ENCODE measurements around the gene ITLN1.
"Not testable (repeated sequence)": the region's sequence is repeated elsewhere in the genome, so short reads cannot be mapped to it uniquely, and the experiment has no call there.

ITLN1 gene

DNA sequence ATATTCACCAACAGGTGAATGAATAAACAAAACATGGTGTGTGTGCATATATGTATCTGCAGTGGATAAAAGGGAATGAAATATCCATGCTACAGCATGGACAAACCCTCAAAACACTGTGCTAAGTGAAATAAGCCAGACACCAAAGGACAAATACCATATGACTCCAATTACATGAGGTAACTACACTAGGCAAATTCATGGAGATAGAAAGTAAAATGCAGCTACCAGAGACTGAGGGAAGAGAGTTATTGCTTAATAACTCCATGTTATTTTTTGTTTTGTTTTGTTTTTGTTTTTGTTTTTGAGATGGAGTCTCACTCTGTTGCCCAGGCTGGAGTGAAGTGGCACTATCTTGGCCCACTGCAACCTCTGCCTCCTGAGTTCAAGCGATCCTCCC lies 2.4 kb downstream of the ITLN1 start:
- no peak for DNase-seq

DNA sequence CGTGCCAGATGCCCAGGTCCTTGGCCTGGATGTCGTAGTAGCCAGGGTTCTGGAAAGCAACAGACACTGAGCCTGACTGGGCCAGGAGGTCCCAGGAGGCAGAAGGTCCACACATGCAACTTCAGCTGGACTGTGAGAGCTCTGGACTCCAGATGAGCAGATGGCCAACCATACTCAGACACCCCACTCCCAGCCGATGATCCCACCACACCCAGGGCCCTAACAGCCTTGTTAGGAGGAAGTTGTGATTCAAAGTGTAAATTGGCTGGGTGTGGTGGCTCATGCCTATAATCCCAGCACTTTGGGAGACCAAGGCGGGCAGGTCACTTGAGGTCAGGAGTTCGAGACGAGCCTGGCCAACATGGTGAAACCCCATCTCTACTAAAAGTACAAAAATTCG lies 3.7 kb downstream of the ITLN1 start:
- DNase-seq: not testable (repeated sequence)

DNA sequence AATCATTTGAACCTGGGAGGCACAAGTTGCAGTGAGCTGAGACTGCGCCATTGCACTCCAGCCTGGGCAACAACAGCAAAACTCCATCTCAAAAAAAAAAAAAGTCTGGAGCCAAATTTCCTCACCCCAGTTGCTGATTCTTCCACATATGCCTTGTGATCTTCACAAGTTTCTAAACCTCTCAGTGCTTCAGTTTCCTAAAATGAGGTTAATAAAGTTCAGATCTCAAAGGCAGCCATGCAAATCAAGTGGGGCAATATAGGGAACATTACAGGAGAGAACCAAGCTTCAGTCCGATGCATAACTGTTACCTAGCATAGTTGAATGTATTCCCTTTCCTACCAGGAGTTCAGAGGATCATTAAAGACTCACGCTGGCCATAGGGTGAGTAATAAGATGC lies 4.8 kb downstream of the ITLN1 start:
- DNase-seq: no peak

DNA sequence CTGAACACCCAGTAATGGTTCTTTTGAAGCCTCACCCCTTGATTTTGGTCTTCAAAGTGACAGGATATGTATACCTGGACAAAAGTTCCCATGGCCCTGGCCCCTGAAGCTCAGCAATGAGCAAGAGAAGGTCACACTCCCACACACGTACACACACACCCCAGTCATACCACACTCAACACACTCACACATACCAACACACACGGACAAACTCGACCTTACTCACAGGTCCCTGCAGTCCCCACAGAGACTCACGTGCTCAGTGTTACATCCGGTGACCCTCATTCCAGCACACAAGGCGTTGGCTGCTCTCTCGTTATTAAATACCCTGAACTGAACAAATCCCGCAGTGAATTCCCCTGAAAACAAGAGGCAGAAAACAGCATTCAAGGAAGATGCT lies 5.9 kb downstream of the ITLN1 start:
- no peak for DNase-seq

DNA sequence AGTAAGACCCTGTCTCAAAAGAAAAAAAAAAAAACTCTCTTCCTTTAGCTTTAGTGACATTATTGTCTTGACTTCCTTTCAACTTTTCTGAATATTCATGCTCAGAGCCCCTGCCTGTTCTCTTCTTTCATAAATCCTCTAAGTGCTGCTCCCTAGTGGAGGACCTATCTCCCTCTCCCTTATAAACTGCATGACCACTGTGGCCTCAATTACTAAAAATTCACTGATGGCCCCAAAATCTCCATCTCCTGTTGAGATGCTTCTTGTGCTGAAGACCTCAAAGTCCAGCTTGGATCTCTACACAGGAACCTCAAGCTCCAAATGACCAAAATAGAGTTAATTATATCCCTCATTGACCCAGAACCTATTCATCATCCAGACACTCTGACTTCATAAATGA lies 7.8 kb downstream of the ITLN1 start:
- no peak for DNase-seq

DNA sequence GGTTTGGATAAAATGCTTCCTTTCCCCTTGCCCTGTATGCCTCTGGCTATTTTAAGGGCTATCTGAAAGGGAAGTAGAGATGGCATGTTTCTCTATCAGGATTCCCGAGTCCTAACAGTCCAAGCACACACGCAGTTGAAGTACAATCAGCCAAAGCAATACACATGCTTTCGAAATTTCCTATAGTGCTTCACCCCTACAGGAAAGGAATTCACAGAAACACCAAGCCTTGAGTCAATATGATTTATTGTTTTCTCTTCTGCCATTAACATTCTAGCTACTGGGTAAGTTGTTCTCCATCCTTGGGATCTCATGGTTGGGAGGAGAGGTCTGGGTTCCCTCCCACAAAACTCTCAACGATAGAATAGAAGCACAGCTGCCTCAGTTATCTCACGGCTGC lies 8.7 kb downstream of the ITLN1 start:
- no peak for DNase-seq

DNA sequence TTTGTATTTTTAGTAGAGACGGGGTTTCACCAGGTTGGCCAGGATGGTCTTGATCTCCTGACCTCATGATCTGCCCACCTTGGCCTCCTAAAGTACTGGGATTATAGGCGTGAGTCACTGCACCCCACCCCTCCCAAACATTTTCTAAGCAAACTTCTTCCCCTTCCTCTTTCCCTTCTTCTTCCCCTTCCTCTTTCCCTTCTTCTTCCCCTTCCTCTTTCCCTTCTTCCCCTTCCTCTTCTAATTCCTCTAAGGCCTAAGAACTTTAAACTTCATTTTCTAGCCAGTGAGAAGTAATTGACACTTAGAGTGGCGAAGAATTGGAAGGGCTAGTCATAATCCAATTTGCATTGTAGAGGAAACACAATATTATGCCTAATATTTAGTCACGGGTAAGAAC lies 9.4 kb downstream of the ITLN1 start:
- DNase-seq: not testable (repeated sequence)

DNA sequence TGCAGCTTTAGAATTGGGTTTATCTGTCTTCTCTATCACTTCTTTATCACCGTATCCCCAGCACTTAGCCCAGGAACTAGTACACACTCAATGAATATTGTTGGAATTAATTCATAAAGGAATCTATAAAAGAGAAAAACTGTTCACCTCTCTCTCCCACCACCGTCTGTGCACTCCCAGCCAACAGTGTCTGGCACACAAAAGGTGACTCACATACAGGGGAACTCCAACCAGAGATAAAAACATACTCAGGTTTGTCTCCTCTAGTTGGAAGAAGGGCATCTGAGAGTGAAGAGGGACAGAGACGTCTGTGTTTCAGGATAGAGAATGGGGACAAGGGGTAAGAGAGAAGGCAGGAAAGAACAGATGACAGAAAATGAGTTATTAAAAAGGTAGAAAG lies 10.0 kb downstream of the ITLN1 start:
- no peak for DNase-seq

DNA sequence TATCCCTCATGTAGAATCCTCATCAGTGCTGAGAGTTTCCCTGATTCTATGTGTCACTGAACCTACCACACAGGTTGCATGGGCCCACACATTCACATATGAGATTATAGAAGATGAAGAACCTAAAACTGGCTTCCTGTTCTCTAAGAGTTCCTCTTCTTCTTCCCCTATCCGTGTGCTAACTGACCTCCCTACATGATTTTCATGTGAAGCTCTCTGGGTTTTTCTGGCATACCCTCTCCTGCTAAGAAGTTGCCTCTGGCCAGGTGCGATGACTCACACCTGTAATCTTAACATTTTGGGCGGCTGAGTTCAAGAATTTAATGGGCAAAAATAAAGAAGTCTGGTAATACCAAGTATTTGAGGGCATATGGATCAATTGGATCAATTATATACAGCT lies 16.8 kb downstream of the ITLN1 start:
- DNase-seq: no peak

DNA sequence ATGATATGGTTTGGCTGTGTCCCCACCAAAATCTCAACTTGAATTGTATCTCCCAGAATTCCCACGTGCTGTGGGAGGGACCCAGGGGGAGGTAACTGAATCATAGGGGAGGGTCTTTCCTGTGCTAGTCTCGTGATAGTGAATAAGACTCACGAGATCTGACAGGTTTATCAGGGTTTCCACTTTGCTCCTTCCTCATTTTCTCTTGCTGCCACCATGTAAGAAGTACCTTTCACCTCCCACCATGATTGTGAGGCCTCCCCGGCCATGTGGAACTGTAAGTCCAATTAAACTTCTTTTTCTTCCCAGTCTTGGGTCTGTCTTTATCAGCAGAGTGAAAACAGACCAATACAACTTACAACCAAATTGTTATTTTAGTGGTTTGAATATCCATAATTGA lies 17.3 kb downstream of the ITLN1 start:
- not testable (repeated sequence) for DNase-seq

DNA sequence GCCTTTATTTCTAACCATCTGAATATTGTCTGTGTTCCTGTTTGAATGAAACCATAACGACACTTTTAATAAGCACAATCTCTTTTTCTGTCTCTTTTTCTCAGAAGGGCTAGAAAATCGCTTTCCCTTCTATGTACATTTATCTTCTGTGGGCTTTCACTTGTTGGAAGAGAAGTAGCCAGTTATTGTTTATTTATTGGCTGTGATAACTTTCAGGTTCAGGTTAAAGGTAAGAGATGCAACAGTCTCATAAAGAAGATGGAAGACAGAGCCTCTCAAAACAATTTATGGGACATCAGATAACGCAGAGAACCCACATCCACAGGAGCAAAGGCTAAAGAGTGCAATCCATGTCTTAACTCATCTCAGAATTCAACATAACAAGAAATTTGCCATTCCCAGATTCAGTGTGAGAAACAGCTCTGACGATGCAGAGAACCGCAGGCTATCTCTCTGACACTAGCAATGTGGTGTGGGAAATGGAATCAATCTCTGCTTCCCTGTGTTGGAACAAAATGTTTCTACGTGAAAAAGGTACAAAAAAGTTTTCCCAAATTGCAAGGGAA lies 18.2 kb downstream of the ITLN1 start:
- DNase-seq: no peak

DNA sequence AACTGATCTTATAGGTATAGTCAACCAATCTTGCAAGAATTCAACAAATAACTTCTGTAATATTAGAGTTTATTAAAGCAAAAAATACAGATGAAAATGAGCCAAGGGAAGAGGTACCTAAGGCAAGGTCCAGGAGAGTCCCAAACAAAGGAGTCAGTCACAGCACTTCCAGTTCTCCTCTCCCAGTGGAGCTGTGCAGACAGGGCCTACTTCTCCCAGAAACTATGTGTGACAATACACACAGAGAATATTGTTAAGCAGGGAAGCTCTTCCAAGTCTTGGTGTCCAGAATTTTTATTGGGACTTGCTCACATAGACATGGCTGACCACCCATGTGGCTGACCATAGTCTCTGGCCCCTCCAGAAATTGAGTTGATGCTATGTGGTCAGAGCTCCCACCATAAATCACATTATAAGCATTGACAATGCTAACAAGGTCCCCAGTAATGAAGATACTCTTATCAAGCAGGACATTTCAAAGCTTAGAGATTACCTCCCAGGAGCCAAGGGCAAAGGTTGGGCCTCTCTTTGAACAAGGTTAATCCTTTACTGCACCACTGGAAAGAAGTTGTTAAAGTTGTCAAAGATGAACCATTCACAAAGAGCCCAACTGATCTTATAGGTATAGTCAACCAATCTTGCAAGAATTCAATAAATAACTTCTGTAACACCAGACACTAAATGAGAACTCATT lies 18.8 kb downstream of the ITLN1 start:
- no peak for DNase-seq

DNA sequence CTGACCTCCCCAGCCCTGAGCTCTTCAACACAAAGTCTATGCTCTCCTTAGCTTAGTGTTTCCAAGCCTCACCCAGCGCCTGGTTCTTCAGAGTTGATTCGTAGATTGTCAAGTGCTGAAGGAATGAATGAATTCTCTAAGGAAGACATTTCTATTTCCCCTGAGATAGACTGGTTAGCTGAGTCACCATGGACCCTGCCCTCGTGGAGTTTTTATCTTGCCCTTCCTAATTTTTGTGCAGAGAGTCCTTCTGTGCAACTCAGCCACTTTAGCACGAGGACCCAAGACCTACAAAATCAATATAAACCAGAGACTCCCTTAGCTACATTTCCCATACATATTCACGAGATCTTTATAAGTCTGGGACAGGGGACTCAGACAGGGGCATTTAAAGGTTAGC lies 19.6 kb downstream of the ITLN1 start:
- DNase-seq: no peak

DNA sequence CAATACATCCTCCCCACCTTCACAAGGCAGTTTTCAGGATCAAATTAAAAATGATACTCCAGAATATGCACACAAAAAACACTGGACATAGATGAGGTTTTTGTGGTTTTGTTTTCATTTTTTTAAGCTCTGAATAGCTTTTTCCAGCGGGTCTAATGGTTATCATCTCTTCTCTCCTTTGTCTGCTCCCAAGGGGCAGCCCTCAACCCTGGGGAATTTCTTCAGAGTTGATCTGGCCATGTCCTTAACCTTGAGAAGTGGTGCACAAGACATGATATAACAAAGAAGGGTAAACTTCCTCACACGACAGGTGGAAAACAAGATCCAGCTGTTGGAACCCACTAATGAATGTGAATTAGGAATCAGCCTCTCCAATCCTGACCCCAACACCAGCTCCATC lies 20.8 kb downstream of the ITLN1 start:
- DNase-seq: no peak

DNA sequence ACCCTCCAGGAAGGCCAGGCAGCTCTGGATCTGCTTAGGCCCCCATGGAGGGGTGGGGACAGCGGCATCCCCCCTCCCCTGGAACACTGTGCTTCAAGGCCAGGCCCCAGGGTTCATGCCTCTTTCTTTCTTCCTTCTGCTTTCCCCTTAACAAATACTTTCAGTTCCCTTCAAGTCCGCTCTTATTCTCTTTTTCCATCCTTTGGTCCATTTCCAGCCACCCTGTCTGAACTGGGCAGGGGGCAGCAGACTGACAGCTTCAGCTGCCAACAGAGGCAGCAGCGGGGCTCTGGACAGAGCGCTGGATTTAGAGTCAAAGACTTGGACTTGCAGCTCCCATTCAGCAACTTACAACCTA lies 21.2 kb downstream of the ITLN1 start:
- no peak for DNase-seq

DNA sequence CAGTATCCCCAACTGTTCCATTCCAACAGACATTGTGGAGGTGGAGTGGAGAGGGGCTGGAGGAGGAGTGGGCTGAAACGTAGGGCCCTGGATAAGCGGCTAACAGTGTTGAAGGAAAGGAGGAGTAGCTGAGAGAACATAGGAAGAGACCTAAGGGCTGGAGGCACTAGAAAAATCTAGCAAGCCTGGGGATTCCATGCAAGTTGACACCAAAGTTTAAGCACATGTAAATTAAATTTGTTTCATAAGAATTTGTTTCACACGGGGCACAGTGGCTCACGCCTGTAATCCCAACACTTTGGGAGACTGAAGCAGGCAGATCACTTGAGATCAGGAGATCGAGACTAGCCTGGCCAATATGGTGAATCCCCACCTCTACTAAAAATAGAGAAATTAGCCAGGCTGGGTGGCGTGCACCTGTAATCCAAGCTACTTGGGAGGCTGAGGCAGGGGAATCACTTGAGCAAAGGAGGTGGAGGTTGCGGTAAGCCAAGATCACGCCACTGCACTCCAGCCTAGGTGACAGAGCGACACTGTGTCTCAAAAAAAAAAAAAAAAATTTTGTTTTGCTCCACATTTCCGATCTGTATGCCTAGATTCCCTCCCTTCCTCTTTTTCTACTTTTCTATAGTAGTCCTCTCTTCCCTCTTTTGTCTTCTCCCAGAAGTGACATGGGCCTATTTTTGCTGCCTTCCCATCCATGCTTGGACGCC lies 21.8 kb downstream of the ITLN1 start:
- no peak for DNase-seq

DNA sequence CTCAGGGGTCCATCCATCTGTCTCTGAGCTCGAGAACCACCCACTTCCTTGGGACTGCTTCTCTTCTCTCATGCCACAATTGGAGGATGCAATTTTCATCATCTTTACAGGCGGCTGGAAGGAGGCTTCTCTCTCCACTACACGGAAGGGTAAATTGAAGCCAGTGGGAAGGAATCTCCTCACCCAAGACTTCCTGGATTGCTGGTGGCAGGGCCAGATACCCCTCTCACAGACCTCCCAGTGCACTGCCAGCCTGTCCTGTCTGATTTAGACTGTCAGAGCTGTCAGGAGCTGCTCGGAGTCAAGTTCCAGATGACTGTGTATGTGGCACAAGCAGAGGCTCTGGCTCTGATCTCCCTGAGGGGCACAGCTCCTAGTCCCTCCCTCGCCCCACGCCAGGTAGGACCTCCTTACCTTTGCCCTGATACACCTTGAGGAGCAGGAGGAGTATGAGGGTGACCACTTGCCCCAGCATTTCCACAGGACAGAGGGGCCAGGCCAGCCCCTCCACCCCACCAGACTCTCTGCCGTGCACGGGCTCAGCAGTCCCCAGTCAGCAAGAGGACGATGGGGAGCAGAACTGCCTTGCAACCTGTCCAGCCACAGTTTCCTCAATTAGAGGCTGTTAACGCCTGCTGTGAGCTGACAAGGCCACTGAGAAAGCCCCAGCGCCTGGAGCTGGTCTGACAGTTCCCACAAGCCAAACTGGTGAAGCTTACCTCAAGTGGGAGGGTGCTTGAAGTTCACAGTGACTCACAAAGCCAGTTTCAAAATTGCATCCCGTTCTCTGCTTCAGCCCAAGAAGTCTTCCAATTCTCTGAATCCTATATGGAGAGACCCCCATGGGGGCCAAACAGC lies 22.5 kb downstream of the ITLN1 start, which contains the start of gene CD244:
Gene CD244, minus strand, starts transcription at position 685 of the 858 bp plus-strand sequence. Its CDS starts 210 bp downstream, at position 475.
- DNase-seq: peak; percentile 59 to 65

DNA sequence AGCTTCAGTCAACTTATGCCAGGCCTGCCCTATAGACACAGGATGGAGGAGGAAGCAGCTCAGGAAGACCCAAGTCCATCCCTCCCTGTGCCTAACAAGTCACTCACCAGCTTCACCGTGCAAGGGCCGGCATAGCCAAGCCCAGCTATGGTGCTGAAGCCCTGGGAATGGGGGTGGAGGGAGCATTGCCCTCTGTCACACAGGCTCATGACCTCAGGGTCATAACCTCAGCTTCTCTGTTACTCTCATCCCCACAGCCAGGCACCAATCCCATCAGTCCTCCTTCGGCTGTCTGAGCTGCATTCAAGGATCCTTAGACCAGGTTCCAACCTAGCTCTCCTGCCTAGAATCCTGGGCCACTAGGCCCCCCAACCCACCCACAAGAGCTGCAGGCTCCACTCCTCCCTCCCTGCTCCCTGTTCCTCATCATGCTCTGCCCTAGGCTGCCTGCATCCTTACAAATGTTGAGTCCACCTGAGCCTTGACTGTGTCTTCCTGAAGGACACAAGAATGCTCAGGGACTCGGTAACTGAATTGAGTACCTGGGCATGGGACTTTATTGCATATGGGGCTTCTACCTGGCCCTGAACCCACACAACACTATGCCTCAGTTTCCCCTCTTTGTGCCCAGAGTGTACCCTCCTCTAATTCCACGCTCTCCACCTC lies 24.0 kb downstream of the ITLN1 start:
- no peak for DNase-seq

DNA sequence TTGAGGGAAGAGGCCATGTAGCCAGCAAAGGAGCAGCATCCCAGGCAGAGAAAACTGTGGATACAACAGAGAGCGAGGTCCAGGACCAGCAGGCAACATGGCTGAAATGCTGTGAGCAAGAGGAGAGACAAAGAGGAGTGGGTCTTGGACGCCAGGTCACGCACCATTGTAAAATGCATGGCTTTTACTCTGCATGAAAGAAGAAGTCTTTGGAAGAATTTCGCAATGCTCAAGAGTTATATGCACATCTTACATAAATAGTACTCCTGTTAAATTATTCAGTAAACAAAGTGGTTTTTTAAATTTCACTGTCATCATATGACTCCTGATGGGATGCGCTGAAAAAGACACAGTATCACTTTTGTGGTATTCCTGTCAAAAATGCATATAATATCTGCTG lies 25.8 kb downstream of the ITLN1 start:
- DNase-seq: no peak

DNA sequence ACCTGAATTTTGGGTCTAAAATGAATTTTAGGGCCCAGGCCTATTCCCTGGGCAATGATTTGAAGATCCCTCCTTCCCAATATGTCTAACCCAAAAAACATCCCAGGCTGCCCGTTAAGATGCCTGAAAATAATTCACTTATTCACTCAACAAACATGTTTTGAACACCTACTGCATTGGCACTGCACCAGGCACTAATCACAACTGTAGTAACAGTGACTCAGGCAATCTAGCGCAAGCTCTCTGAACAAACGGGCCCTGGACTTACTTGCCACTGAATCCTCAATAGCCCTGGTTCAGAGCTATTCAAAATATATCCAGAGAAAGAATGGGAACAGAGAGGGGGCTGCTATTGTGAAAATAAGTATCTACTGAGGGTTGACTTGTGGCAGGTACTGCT lies 26.5 kb downstream of the ITLN1 start:
- no peak for DNase-seq

DNA sequence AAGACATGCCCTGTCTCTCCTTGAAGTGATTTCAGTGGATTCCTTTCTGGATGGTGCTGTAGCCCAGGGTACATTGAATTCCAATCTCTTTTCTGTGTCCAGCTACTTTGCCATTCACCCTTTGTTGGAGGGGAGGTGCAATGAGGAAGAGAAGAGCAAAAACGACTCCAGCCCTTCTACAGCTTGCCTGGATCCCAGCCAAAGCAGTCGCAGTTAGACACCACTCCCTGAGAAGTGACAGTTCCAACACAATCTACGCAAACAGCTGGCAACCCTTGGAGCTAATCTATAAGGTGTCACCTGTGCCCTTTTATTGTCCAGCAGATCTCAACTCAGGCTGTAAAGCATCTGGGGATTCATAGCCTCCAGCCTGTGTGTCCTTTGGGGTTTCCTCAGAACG lies 26.9 kb downstream of the ITLN1 start:
- DNase-seq: no peak

DNA sequence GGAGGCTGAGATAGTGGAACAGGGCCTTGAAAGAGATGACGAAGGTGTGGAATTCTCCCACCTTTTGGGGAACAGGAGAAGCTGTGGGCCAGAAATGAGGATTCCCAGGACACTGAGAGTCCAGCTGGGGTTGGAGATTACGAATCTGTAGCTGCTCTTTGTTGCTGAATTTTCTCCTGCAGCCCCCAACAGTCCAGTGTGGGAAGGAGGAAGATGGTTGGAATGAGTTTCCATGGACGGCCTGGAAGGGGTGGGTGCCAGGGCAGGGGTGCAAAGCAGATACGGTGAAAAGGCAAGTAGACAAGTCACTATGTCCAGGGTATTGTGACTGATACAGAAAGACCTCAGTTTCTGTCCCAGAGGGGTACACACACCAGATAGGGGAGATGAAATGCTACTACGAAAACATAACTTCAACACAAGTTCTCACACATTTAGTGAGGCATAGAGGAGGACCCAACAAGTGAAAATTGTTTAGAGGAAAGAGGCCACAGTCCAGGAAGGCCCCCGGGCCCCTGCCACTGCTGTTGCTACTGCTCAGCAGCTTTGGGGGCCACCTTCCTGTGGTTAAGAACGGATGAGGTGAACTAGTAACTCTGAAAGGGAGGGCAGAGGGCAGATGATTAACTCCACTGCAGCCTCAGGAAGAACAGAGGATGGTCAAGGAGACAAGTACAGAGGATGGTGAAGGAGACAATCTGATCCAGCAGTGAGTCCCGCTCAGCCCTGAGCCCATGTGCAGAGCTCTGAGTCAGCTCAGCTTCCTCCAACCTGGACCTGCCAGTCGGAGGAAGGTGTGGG lies 29.6 kb downstream of the ITLN1 start:
- DNase-seq: no peak

Measured in activated CD4-positive, alpha-beta T cell treated with anti-CD3 and anti-CD28 coated beads, Interleukin-2, amount 50 U/mL, for 48 hours (primary cell).